Globus pallidus (tissue), 1 donor: ENCODE measurements around the gene RABL6.
"Not testable (repeated sequence)": the region's sequence is repeated elsewhere in the genome, so short reads cannot be mapped to it uniquely, and the experiment has no call there.

ENCODE experiments used
- DNase-seq: peaks from one replicate; pipeline ENCODE4 v3.0.0-alpha.2; 2015; ENCODE audit warnings: low spot score

The RABL6 gene

GRCh38 chr9:136795000-136795348 is 12.8 kb upstream of the RABL6 start:
- DNase-seq: no peak

- DNase-seq: no peak
Observed at GRCh38 chr9:136796238-136796774, 11.4 kb upstream of the RABL6 start, which contains the start of gene CCDC183. Gene CCDC183 (plus strand): TSS chr9:136796338. CDS start chr9:136796398, 60 bp downstream.

- not testable (repeated sequence) for DNase-seq
Observed at GRCh38 chr9:136796775-136797347, 10.9 kb upstream of the RABL6 start.

- no peak for DNase-seq
Observed at GRCh38 chr9:136798708-136799078, 9.1 kb upstream of the RABL6 start.

- no peak for DNase-seq
Observed at GRCh38 chr9:136799079-136799853, 8.5 kb upstream of the RABL6 start.

GRCh38 chr9:136799854-136800657 is 7.7 kb upstream of the RABL6 start:
- peak; percentile 57 for DNase-seq

GRCh38 chr9:136802321-136802720 is 5.4 kb upstream of the RABL6 start:
- no peak for DNase-seq

GRCh38 chr9:136803009-136803550 is 4.7 kb upstream of the RABL6 start:
- not testable (repeated sequence) for DNase-seq

GRCh38 chr9:136803551-136804508 is 3.9 kb upstream of the RABL6 start:
- no peak for DNase-seq

GRCh38 chr9:136804509-136805206 is 3.1 kb upstream of the RABL6 start:
- DNase-seq: no peak

GRCh38 chr9:136805207-136805740 is 2.5 kb upstream of the RABL6 start:
- no peak for DNase-seq

- no peak for DNase-seq
Observed at GRCh38 chr9:136806067-136806466, 1.7 kb upstream of the RABL6 start.

- no peak for DNase-seq
Observed at GRCh38 chr9:136806631-136807201, 1.0 kb upstream of the RABL6 start.

- no peak for DNase-seq
Observed at GRCh38 chr9:136808075-136808805, 492 bp downstream of the RABL6 start.

- no peak for DNase-seq
Observed at GRCh38 chr9:136808806-136809158, 1.0 kb downstream of the RABL6 start.

GRCh38 chr9:136814725-136815421 is 7.1 kb downstream of the RABL6 start:
- DNase-seq: no peak

GRCh38 chr9:136815422-136815782 is 7.7 kb downstream of the RABL6 start:
- DNase-seq: no peak

- DNase-seq: no peak
Observed at GRCh38 chr9:136820971-136821825, 13.4 kb downstream of the RABL6 start.
